ENCODE results near the gene SVEP1.

DNA sequence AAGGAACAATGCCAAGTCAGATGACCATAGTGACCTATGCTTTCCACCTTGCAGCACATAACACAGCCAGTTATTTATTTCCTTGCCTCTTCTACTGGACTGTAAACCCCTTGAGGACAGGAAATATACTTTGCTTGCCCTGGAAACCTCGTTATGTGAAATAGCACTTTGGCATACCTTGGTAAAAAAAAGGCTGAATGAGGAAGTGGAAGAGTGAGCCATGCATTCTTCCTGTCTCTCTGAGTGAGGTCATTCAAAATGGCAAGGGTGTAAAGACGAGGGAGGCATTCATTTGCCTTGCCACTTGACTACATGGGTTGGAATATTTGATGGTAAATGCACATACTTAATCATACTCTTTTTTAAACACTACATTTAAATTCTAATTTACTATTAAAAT lies 42.8 kb upstream of the SVEP1 start:
- TF ChIP-seq CTBP1 (IDR thresholded peaks at IDR 0.05; ENCODE audit: borderline replicate concordance) (no peak), ZNF384 (IDR thresholded peaks at IDR 0.05) (no peak), LEF1 (IDR thresholded peaks at IDR 0.05; ENCODE audit: borderline replicate concordance) (no peak), SUZ12 (IDR thresholded peaks at IDR 0.05) (no peak), NFRKB (IDR thresholded peaks at IDR 0.05) (no peak)

All from HEK293T (cell line).